GM21529 (cell line): ENCODE results near the gene GABRG2.

ENCODE experiments used
- ATAC-seq: cut with Tn5 transposase; IDR thresholded peaks from one replicate; pipeline ENCODE4 v1.9.1; 2021; ENCODE audit not compliant: unreplicated experiment

GABRG2 gene

GRCh38 chr5:162189719-162190118 is 122.1 kb downstream of the GABRG2 start:
- ATAC-seq: no peak

DNA sequence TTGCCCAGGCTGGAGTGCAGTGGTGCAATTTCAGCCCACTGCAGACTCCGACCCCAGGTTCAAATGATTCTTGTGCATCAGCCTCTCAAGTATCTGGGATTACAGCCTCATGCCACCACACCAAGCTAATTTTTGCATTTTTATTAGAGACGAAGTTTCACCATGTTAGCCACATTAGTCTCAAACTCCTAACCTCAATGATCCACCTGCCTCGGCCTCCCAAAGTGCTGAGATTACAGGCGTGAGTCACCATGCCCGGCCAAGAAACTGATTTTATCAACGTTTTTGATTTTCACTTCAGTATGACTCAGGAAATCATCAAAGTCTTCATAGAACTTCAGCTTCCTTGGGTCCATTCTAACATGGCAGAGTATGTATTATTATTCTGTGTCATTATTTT is 125.4 kb downstream of the GABRG2 start:
- no peak for ATAC-seq

DNA sequence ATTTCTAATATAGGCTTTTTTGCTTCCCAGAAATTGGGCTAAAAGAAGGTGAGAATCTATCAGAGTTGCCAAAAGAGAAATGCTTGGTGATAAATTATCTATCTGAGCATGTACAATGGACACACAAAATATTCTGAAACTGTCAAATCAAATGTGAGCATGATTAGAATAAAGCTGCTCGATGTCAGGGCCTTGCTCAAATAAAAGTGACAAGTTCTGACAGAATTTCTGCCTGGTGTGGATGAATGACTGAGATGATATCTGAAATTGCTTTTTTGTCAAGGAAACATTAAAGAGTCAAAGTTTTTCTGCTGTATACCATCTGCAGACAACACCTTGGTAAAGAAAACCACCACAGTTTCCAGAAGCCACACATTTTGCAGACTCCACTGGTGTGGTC is 128.8 kb downstream of the GABRG2 start:
- no peak for ATAC-seq

- ATAC-seq: no peak
These were observed 134.8 kb downstream of the GABRG2 start for GRCh38 chr5:162202285-162202880.
